Measurements from ENCODE around the gene VPS37D. TPM values are rescaled to one million over a fixed set of nuclear protein-coding genes. Genes with fewer than 3 reads are reported as not detected.

Gene VPS37D
- polyA plus RNA-seq, 1 experiment, result 1.8 TPM

- H3K27me3 ChIP-seq (ENCODE audit: control insufficient read depth, insufficient read depth, low read length), result peaks cover 60% of the 10 kb centered on the region
- H3K4me3 ChIP-seq (ENCODE audit: low read depth, low read length), result no peak overlapping the region
- TF ChIP-seq CTCF (IDR thresholded peaks at IDR 0.05; ENCODE audit: low read depth, low read length), result peak; percentile 39; the same call in 1 of the 2 replicates
- ChIA-PET CTCF (interaction anchor here (0.5 to 0.7 kb wide), 3 partner anchors 13 to 463 kb away, joined by 4 to 9 read pairs (median 6); no protein-coding TSS in a partner anchor), POLR2A (no interaction called here)
- DNase-seq (ENCODE audit: low read depth, low spot score), result no peak
- H3K9me3 ChIP-seq (ENCODE audit: control insufficient read depth, insufficient read depth, low read length), result no peaks in the 10 kb centered on the region
- H3K27ac ChIP-seq (ENCODE audit: low read depth, low read length), result no peak overlapping the region
These were observed 40.8 kb upstream of the VPS37D start for GRCh38 chr7:73626814-73627213.

DNA sequence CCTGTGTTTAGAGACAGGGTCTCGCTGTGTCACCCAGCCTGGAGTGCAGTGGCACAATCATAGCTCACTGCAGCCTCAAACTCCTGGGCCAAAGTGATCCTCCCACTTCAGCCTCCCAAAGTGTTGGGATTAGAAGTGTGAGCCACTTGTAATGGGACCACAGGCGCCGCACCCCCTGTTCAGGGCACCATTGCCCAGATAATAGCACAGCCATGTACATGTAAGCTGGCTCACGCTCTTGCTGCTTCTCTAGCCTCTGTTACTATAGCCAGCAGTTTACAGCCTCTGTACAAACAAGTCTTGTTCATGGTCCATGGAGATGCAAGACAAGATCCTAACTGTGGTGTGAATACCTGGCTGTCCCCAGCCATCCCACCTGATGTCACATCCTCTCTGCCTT, 39.1 kb upstream of the VPS37D start:
- POLR2A ChIA-PET, result no interaction called here

GRCh38 chr7:73631558-73631957, 36.1 kb upstream of the VPS37D start:
- POLR2A ChIA-PET, result no interaction called here
- TF ChIP-seq CTCF (IDR thresholded peaks at IDR 0.05; ENCODE audit: low read depth, low read length), result no peak

More for the DNA sequence above, 39.1 kb upstream of the VPS37D start:
- Histone ChIP-seq H3K9me3 (ENCODE audit: control insufficient read depth, insufficient read depth, low read length) (no peaks in the 10 kb centered on the region), H3K27me3 (ENCODE audit: control insufficient read depth, insufficient read depth, low read length) (peaks cover 45% of the 10 kb centered on the region), H3K27ac (ENCODE audit: low read depth, low read length) (no peak overlapping the region), H3K4me3 (ENCODE audit: low read depth, low read length) (no peak overlapping the region)
- TF ChIP-seq CTCF (IDR thresholded peaks at IDR 0.05; ENCODE audit: low read depth, low read length), result no peak
- no peak for DNase-seq (ENCODE audit: low read depth, low spot score)
- CTCF ChIA-PET, result interaction anchor here (1.0 to 2.8 kb wide), 5 partner anchors 10 to 100 kb away, joined by 3 to 33 read pairs (median 5); no protein-coding TSS in a partner anchor

DNA sequence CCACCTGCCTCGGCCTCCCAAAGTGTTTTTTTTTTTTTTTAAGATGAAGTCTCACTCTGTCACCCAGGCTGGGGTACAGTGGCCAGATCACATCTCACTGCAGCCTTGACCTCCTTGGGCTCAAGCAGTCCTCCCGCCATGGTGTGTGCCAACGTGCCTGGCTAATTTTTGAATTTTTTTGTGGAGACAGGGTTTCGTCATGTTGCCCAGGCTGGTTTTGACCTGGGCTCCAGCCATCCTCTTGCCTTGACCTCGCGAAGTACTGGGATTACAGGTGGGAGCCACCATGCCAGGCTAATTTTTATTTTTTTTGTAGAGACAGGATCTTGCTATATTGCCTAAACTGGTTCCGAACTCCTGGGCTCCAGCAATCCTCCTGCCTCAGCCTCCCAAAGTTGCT, 34.3 kb upstream of the VPS37D start:
- DNase-seq (ENCODE audit: low read depth, low spot score), result no peak
- ChIA-PET POLR2A (no interaction called here), CTCF (no interaction called here)
- H3K9me3 ChIP-seq (ENCODE audit: control insufficient read depth, insufficient read depth, low read length), result no peaks in the 10 kb centered on the region
- H3K4me3 ChIP-seq (ENCODE audit: low read depth, low read length), result no peak overlapping the region
- no peak for TF ChIP-seq CTCF (IDR thresholded peaks at IDR 0.05; ENCODE audit: low read depth, low read length)
- peaks cover 12% of the 10 kb centered on the region for H3K27me3 ChIP-seq (ENCODE audit: control insufficient read depth, insufficient read depth, low read length)
- H3K27ac ChIP-seq (ENCODE audit: low read depth, low read length), result no peak overlapping the region

More at GRCh38 chr7:73631558-73631957, 36.1 kb upstream of the VPS37D start:
- no peaks in the 10 kb centered on the region for H3K9me3 ChIP-seq (ENCODE audit: control insufficient read depth, insufficient read depth, low read length)
- H3K27me3 ChIP-seq (ENCODE audit: control insufficient read depth, insufficient read depth, low read length), result peaks cover 23% of the 10 kb centered on the region
- no peak for DNase-seq (ENCODE audit: low read depth, low spot score)
- CTCF ChIA-PET, result interaction anchor here (0.7 kb wide), 1 partner anchor 25 kb away, joined by 3 read pairs; no protein-coding TSS in a partner anchor
- H3K4me3 ChIP-seq (ENCODE audit: low read depth, low read length), result no peak overlapping the region
- no peak overlapping the region for H3K27ac ChIP-seq (ENCODE audit: low read depth, low read length)

DNA sequence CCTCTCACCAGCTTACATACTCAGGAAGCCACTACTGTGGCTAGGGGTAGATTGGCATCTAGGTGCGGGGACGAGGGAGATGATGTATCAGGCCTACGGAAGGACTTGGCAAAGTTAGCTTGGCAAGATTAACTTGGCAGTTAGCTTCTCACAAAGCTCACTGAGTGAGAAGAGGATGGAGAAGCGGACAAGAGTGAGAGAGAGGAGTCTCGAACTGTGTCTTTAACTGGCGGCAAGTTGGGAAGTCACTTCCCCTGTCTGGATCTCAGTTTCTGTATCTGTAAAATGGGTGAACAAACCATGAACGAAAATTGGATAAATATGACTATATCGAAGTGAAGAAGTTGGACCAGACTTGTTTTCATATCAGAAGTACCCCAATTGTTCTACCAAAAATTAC, 33.8 kb upstream of the VPS37D start:
- Histone ChIP-seq H3K27me3 (ENCODE audit: control insufficient read depth, insufficient read depth, low read length) (peaks cover 8% of the 10 kb centered on the region), H3K4me3 (ENCODE audit: low read depth, low read length) (no peak overlapping the region), H3K9me3 (ENCODE audit: control insufficient read depth, insufficient read depth, low read length) (no peaks in the 10 kb centered on the region), H3K27ac (ENCODE audit: low read depth, low read length) (no peak overlapping the region)
- TF ChIP-seq CTCF (IDR thresholded peaks at IDR 0.05; ENCODE audit: low read depth, low read length), result no peak
- ChIA-PET POLR2A (no interaction called here), CTCF (no interaction called here)
- DNase-seq (ENCODE audit: low read depth, low spot score), result no peak
